ENCODE measurements around the gene AIG1. TPM values are rescaled to one million over a fixed set of nuclear protein-coding genes. Genes with fewer than 3 reads are reported as not detected.

Gene AIG1
- total and polyA plus RNA-seq, 2 donors (not counting 1 experiment from before 2014, with no cell fraction given) = 40.6 to 42.2 TPM

- no peaks in the 10 kb centered on the region for H3K4me1 ChIP-seq (ENCODE audit: control insufficient read depth, extremely low read depth, insufficient read depth, low read length)
- DNase-seq (ENCODE audit: low read depth in 2 of 2) = no peak
- no peak overlapping the region for H2AFZ ChIP-seq (ENCODE audit: low read length)
- H3K36me3 ChIP-seq (ENCODE audit: control insufficient read depth, insufficient read depth, low read length) = no peaks in the 10 kb centered on the region
- no peak overlapping the region for H3K27ac ChIP-seq (ENCODE audit: insufficient read depth, low read length)
- H3K27me3 ChIP-seq (ENCODE audit: control insufficient read depth, insufficient read depth, low read length) = no peaks in the 10 kb centered on the region
- H4K20me1 ChIP-seq (ENCODE audit: control insufficient read depth, extremely low read depth, insufficient read depth, low read length) = no peaks in the 10 kb centered on the region
- no peak overlapping the region for H3K9ac ChIP-seq (ENCODE audit: insufficient read depth, low read length)
- no peak overlapping the region for H3K4me3 ChIP-seq (replicated peaks in 1 of 4; ENCODE audit: control extremely low read depth in 1 of 4, insufficient read depth in 1 of 4, low read depth in 3 of 4, low read length in 4 of 4)
- H3K79me2 ChIP-seq (ENCODE audit: control insufficient read depth, insufficient read depth, low read length) = no peaks in the 10 kb centered on the region
- H3K4me2 ChIP-seq (ENCODE audit: extremely low read depth, insufficient read depth, low read length) = no peak overlapping the region
- no peaks in the 10 kb centered on the region for H3K9me3 ChIP-seq (ENCODE audit: control insufficient read depth, insufficient read depth, low read depth, low read length)
- TF ChIP-seq CTCF (conservative IDR thresholded peaks at IDR 0.05 in 1 of 2, IDR thresholded peaks at IDR 0.05 in 1 of 2; ENCODE audit: low read depth in 1 of 2, low read length in 2 of 2) (no peak), EZH2 (IDR thresholded peaks at IDR 0.05; ENCODE audit: low read length, missing control alignments) (no peak)
Observed at GRCh38 chr6:143155681-143156080, 95.0 kb downstream of the AIG1 start.

GRCh38 chr6:143157131-143157530, 96.4 kb downstream of the AIG1 start:
- Histone ChIP-seq H3K27me3 (ENCODE audit: control insufficient read depth, insufficient read depth, low read length) (no peaks in the 10 kb centered on the region), H4K20me1 (ENCODE audit: control insufficient read depth, extremely low read depth, insufficient read depth, low read length) (no peaks in the 10 kb centered on the region), H3K4me3 (replicated peaks in 1 of 4; ENCODE audit: control extremely low read depth in 1 of 4, insufficient read depth in 1 of 4, low read depth in 3 of 4, low read length in 4 of 4) (no peak overlapping the region), H3K36me3 (ENCODE audit: control insufficient read depth, insufficient read depth, low read length) (no peaks in the 10 kb centered on the region), H3K27ac (ENCODE audit: insufficient read depth, low read length) (no peak overlapping the region), H2AFZ (ENCODE audit: low read length) (no peak overlapping the region), H3K9me3 (ENCODE audit: control insufficient read depth, insufficient read depth, low read depth, low read length) (no peaks in the 10 kb centered on the region), H3K4me2 (ENCODE audit: extremely low read depth, insufficient read depth, low read length) (no peak overlapping the region), H3K4me1 (ENCODE audit: control insufficient read depth, extremely low read depth, insufficient read depth, low read length) (no peaks in the 10 kb centered on the region), H3K9ac (ENCODE audit: insufficient read depth, low read length) (no peak overlapping the region), H3K79me2 (ENCODE audit: control insufficient read depth, insufficient read depth, low read length) (no peaks in the 10 kb centered on the region)
- no peak for DNase-seq (ENCODE audit: low read depth in 2 of 2)
- TF ChIP-seq EZH2 (IDR thresholded peaks at IDR 0.05; ENCODE audit: low read length, missing control alignments) (no peak), CTCF (conservative IDR thresholded peaks at IDR 0.05 in 1 of 2, IDR thresholded peaks at IDR 0.05 in 1 of 2; ENCODE audit: low read depth in 1 of 2, low read length in 2 of 2) (no peak)

- Histone ChIP-seq H3K4me2 (ENCODE audit: extremely low read depth, insufficient read depth, low read length) (no peak overlapping the region), H3K36me3 (ENCODE audit: control insufficient read depth, insufficient read depth, low read length) (no peaks in the 10 kb centered on the region), H3K9me3 (ENCODE audit: control insufficient read depth, insufficient read depth, low read depth, low read length) (no peaks in the 10 kb centered on the region), H3K4me1 (ENCODE audit: control insufficient read depth, extremely low read depth, insufficient read depth, low read length) (no peaks in the 10 kb centered on the region), H4K20me1 (ENCODE audit: control insufficient read depth, extremely low read depth, insufficient read depth, low read length) (no peaks in the 10 kb centered on the region), H3K27ac (ENCODE audit: insufficient read depth, low read length) (no peak overlapping the region), H2AFZ (ENCODE audit: low read length) (no peak overlapping the region), H3K4me3 (replicated peaks in 1 of 4; ENCODE audit: control extremely low read depth in 1 of 4, insufficient read depth in 1 of 4, low read depth in 3 of 4, low read length in 4 of 4) (no peak overlapping the region), H3K79me2 (ENCODE audit: control insufficient read depth, insufficient read depth, low read length) (no peaks in the 10 kb centered on the region), H3K27me3 (ENCODE audit: control insufficient read depth, insufficient read depth, low read length) (no peaks in the 10 kb centered on the region), H3K9ac (ENCODE audit: insufficient read depth, low read length) (no peak overlapping the region)
- peak in 1 of 2 donors; percentile 80 for DNase-seq (ENCODE audit: low read depth in 2 of 2)
- TF ChIP-seq CTCF (conservative IDR thresholded peaks at IDR 0.05 in 1 of 2, IDR thresholded peaks at IDR 0.05 in 1 of 2; ENCODE audit: low read depth in 1 of 2, low read length in 2 of 2) (no peak), EZH2 (IDR thresholded peaks at IDR 0.05; ENCODE audit: low read length, missing control alignments) (no peak)
Observed at GRCh38 chr6:143158113-143158581, 97.5 kb downstream of the AIG1 start.
